Measurements from ENCODE around the gene TRIB2.

TRIB2 gene

DNA sequence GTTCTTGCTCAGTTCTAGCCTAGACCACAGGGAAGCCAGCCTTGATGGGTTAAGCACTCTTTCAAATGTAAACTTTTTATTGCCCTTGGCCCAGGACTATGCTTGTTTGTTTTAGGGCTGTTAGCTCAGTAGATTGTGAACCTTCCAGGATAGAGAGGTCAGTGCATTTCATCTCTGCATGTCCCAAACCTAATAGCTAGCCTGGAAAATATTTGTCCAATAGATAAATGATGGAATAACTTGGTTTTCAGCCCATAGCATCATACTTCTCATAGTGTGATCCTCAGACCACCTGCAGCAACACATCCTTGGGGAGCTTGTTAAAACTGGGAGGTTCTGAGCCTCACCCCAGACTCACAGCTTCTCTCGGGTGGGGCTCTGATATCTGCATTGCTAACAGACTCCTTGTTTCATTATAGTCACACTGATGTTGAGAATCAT, 59.8 kb downstream of the TRIB2 start:
- no peak for DNase-seq (ENCODE audit: low read depth in 2 of 2)

DNA sequence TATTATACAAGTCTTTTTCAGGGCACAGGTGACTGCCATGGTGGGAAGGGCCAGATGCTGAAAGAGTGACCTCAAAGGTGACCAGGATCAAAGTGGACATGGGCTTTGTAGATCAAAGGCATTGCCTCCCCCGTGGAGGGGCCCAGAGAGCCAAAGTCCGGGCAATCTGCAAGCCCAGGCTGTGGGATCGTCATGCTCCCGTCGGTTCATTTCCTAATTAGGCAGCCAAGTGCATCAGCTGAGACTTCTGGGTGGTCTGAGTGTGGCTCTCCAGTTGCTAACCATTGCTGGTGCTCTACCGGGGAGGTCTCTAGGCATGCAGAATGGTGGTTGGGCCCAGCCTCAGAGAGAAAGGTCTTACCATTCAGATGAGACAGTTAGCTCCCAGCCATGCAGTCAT, 61.6 kb downstream of the TRIB2 start:
- DNase-seq (ENCODE audit: low read depth in 2 of 2), result no peak

DNA sequence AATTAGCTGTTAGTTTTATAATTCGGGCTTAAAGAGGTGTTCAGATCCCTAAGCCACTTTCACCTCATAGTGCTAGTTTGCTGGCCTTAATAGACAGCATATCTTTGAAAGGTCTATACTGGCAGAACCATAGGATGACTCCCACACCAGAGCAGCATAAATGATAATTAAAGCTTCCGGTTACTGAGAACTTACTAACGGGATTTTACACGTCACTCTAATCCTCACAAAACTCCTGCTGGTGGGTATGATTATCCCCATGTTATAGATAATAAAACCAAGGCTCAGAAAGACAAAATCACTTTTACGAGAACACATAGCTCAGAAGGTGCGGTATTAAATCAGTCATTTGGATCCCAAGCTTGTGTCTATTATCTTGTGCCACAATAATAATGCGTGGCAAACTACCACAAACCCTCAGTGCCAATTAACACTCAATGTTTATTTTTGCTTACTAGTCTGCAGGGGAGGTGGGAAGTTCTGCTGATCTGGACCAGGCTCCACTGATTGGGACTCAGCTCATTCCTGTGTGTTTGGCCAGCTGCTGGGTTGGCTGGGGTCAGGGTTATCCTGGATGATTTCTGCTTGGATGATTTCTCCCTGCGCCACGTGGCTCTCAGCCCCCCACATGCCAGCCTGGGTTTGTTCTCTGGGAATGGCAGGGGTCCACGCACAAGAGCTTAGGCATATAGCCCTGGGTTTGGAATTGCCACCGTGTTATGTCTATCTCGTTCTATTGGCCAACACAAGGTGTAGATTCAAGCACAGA, 62.3 kb downstream of the TRIB2 start:
- no peak for DNase-seq (ENCODE audit: low read depth in 2 of 2)

DNA sequence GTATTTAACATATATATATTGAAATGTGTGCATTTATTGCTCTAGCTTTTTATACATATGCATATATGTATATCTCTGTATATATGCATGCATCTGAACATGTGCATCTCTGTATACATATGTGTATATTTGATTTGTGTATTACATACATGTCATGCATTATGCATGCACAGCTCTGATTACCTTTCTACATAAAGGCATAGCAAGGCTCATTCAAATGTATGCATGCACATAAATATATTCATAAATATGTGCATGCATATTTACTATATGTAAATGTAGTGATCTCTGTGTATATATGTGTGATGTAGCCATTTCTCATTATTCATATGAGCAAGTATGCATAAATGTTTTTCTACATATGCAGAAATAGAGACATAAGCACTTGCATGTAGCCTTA, 64.6 kb downstream of the TRIB2 start:
- DNase-seq (ENCODE audit: low read depth in 2 of 2), result no peak

DNA sequence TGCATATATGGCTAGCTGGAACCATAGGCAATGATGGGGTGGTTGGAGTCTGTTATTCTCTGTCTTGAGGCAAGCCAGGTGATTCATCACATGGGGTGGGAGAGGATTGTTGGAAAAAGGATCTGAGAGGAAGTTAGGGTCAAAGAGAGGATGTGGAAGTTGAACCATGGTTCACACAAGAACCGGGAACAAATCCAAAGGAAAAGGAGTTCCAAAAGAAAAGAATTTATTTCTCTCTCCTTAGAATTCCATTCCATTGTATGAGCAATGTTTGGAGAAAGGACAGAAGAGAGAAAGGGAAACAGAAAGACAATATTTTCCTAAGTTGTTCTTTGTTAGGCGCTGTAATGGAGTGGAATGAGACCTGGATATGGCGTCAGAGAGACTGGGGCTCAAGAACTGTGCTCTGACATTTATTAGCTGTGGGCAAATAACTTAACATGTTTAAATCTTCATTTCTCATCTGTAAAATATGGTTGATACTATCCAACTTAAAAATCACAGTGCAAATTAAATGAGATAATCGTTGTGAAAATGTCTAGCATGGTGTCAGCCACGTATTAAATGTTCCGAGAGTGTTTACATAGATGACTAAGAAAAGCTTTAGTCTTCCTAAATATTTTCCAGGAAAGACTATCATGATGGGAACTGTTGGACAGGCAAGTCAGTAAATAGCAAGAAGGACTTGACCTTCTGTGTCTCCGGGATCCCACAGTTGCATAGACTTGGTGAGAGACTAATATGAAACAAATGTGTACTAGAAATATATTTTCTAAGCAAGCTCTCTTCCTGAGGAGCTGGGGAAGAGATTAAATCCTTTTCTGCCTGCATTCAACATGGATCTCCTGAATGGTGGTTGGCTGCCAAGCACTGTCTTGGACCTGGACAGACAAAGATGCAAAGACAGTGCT, 71.4 kb downstream of the TRIB2 start:
- DNase-seq (ENCODE audit: low read depth in 2 of 2), result peak; percentile 80 to 85

DNA sequence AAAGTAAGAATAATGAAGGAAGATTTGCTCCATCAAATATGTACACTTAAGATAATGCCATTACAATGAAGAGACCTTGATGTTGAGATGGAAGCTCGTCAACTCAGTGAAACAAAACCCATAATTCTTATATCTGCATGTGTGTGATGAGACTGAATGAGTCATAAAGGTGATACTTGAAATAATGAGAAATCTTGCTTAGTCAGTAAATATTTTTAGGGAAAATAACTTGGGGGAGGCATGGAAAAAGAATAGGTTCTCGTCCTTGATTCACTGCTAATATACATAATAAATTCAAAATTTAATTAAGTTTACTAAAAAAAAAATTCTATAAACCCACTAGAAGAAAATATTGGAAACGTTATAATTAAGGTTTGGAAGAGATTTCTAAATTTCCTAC, 75.2 kb downstream of the TRIB2 start:
- no peak for DNase-seq (ENCODE audit: low read depth in 2 of 2)
